ENCODE measurements around the gene ARMC6. TPM values are rescaled to one million over a fixed set of nuclear protein-coding genes. Genes with fewer than 3 reads are reported as not detected.
"Not testable (repeated sequence)": the region's sequence is repeated elsewhere in the genome, so short reads cannot be mapped to it uniquely, and the experiment has no call there.

The ARMC6 gene
- total RNA-seq, 4 donors from 2014 or later, result 11.3 to 41.0 (median 21.9) TPM

DNA sequence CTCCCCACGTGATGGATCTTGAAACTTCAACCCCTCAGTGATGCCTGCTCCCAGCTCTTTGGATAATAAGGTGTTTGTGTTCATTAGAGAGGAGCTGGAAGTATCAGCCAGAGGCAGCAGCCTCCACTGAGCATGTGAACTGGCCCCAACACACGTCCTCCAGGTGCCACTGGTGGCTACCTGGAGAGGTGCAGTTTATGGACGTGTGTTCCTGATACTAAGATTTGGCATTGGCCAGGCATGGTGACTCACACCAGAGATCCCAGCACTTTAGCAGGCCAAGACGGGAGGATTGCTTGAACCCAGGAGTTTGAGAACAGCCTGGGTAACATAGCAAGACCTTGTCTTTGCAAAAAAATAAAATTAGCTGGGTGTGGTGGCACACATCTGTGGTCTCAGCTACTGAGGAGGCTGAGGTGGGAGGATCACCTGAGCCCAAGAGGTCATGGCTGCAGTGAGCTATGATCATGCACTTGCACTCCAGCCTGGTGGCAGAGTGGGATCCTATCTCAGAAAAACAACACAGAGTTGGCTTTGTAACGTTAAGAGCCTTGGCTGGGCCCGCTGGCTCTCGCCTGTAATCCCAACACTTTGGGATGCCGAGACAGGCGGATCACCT lies 64.8 kb downstream of the ARMC6 start:
- TF ChIP-seq POLR2A (IDR thresholded peaks at IDR 0.05), result no peak
- TF ChIP-seq, protein P1, sequence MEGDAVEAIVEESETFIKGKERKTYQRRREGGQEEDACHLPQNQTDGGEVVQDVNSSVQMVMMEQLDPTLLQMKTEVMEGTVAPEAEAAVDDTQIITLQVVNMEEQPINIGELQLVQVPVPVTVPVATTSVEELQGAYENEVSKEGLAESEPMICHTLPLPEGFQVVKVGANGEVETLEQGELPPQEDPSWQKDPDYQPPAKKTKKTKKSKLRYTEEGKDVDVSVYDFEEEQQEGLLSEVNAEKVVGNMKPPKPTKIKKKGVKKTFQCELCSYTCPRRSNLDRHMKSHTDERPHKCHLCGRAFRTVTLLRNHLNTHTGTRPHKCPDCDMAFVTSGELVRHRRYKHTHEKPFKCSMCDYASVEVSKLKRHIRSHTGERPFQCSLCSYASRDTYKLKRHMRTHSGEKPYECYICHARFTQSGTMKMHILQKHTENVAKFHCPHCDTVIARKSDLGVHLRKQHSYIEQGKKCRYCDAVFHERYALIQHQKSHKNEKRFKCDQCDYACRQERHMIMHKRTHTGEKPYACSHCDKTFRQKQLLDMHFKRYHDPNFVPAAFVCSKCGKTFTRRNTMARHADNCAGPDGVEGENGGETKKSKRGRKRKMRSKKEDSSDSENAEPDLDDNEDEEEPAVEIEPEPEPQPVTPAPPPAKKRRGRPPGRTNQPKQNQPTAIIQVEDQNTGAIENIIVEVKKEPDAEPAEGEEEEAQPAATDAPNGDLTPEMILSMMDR (IDR thresholded peaks at IDR 0.05), result no peak
- intact Hi-C loops (cut with DNase I; ENCODE audit: low total_unique reads), result no loop called here
- 81 to 84% methylated on average over 9 of the region's 9 CpGs for WGBS, 2 donors
- no peak for DNase-seq (ENCODE audit: low spot score in 2 of 2)
- no peak overlapping the region for H3K4me3 ChIP-seq (ENCODE audit: low read depth, poor library complexity, severe bottlenecking)

- TF ChIP-seq, protein P1 (IDR thresholded peaks at IDR 0.05), result no peak
- no peak for TF ChIP-seq POLR2A (IDR thresholded peaks at IDR 0.05)
- no peak overlapping the region for H3K4me3 ChIP-seq (ENCODE audit: low read depth, poor library complexity, severe bottlenecking)
- intact Hi-C loops (cut with DNase I; ENCODE audit: low total_unique reads), result no loop called here
- WGBS, 2 donors, result 87 to 92% methylated on average over 18 of the region's 18 CpGs
- DNase-seq (ENCODE audit: low spot score in 2 of 2), result no peak
These were observed 65.6 kb downstream of the ARMC6 start for GRCh38 chr19:19098703-19099632.

DNA sequence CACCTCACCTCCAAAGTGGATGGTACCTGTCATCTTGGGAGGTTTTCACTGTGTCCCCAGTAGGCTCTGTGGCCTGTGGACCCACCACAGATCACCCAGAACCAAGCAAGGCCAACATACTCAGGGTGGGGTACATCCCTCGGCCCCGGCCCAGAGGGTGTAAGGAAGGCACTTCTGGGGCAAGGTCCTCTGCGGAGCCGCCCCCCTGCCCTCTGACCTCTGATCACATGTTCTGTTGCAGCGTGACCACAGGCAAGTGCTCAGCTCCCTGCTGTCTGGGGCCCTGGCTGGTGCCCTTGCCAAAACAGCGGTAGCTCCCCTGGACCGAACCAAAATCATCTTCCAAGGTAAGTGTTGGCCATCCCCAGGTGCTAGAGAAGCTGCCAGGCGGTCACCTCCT lies 68.1 kb downstream of the ARMC6 start:
- intact Hi-C loops (cut with DNase I; ENCODE audit: low total_unique reads), result no loop called here
- WGBS, 2 donors, result 97 to 98% methylated on average over 8 of the region's 8 CpGs
- DNase-seq (ENCODE audit: low spot score in 2 of 2), result no peak
- TF ChIP-seq, protein P1 (IDR thresholded peaks at IDR 0.05), result no peak
- TF ChIP-seq POLR2A (IDR thresholded peaks at IDR 0.05), result no peak
- no peak overlapping the region for H3K4me3 ChIP-seq (ENCODE audit: low read depth, poor library complexity, severe bottlenecking)

DNA sequence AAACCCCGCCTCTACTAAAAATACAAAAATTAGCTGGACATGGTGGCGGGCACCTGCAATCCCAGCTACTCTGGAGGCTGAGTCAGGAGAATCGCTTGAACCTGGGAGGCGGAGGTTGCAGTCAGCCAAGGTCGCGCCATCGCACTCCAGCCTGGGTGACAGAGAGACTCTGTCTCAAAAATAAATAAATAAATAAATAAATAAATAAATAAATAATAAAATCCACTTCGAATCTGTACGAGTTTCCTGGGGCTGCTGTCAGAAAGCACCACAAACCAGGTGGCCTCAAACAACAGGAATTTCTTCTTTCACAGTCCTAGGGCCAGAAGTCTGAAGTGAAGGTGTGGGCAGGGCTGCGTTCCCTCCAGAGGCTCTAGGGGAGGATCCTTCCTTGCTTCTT lies 69.2 kb downstream of the ARMC6 start:
- intact Hi-C loops (cut with DNase I; ENCODE audit: low total_unique reads); DNase-seq (ENCODE audit: low spot score in 2 of 2); H3K4me3 ChIP-seq (ENCODE audit: low read depth, poor library complexity, severe bottlenecking): not testable (repeated sequence)
- 96% methylated on average over 10 of the region's 10 CpGs for WGBS, 2 donors

GRCh38 chr19:19103167-19103566 lies 69.8 kb downstream of the ARMC6 start:
- no peak for DNase-seq (ENCODE audit: low spot score in 2 of 2)
- 81 to 82% methylated on average over 11 of the region's 11 CpGs for WGBS, 2 donors
- intact Hi-C loops (cut with DNase I; ENCODE audit: low total_unique reads), result no loop called here
- H3K4me3 ChIP-seq (ENCODE audit: low read depth, poor library complexity, severe bottlenecking), result no peak overlapping the region
- TF ChIP-seq, protein P1 (IDR thresholded peaks at IDR 0.05), result no peak
- no peak for TF ChIP-seq POLR2A (IDR thresholded peaks at IDR 0.05)

GRCh38 chr19:19105365-19106055 lies 72.1 kb downstream of the ARMC6 start:
- H3K4me3 ChIP-seq (ENCODE audit: low read depth, poor library complexity, severe bottlenecking), result no peak overlapping the region
- DNase-seq (ENCODE audit: low spot score in 2 of 2), result no peak
- 28 to 38% methylated on average over 29 of the region's 36 CpGs for WGBS, 2 donors
- TF ChIP-seq POLR2A (IDR thresholded peaks at IDR 0.05), result no peak
- TF ChIP-seq, protein P1 (IDR thresholded peaks at IDR 0.05), result no peak
- intact Hi-C loops (cut with DNase I; ENCODE audit: low total_unique reads), result no loop called here
